ENCODE data around the gene PRKAG2.
"Not testable (repeated sequence)": the region's sequence is repeated elsewhere in the genome, so short reads cannot be mapped to it uniquely, and the experiment has no call there.

PRKAG2 gene

DNA sequence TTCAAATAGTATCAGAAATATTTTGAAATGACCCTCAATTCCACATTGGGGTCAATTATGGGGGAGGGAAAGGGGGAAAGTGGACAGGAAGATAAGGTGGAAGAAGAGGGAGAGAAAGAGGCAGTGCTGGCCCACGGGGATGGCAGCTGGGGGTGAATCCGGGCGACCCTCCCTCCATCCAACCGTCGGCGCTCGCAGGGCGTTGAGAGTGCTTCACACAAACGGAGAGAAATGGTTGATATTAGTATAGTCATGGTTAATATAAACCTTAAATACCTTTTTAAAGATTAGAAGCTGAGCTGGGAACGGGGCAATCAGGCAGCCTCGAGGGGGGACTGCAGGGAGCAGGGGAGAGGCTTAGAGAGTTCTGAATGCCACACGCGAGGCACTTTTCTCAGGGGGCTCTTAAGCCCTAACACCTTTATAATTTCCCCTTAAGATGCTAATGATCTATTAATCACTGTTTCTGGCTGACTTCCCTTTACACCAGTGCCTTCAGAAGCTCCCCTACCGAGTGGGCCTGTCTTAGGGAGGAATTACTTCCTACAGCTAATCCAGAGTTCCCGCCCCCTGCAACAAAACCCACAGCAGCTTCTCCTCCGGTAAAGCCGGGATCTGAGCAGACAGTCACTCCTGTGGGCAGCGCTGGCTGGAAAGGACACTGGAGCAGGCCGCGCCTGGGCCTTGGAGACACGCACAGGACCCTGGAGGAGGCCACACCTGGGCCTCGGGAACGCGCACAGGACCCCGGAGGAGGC is 39.5 kb downstream of the PRKAG2 start:
- FAIRE-seq (no peak), DNase-seq (ENCODE audit: insufficient read length, low spot score) (no peak)

- FAIRE-seq = no peak
- DNase-seq (ENCODE audit: insufficient read length, low spot score) = no peak
Observed at GRCh38 chr7:151836927-151837205, 40.0 kb downstream of the PRKAG2 start.

DNA sequence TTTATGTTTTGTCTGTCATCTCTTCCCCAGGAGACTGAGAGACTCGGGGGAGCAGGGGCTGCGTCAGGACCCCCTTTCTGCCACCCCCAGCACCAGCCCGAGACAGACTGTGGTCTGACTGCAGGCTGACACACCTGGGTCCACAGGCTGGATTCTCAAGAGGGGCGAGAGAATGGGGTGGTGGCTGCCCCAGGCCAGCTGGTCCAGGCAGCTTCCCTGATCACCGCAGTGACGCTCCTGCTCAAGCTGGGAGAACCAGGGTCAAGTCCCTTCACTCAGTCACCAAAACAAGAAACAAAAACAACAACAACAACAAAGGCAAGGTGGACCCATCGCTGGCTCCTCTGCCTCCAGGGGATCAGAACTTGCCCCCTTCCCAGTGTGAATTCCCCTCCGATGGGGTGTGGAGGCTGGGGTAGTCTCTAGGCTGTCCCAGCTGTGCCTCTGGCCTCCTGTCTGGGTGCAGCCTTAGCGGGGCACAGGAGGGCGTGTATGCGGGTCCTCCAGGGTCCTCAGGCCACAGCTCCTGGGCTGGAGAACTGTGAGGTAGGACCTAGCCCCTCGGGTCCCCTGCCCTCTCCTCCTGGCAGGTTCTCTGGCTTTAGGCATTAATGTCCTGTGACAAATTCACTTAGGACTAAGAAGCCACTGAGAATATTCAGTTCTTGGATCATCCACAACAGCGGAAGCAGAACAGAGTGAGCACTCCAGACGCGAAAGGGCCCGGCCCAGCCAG is 40.6 kb downstream of the PRKAG2 start:
- DNase-seq (ENCODE audit: insufficient read length, low spot score) = no peak
- no peak for FAIRE-seq

- no peak for DNase-seq (ENCODE audit: insufficient read length, low spot score)
- FAIRE-seq = no peak
Observed at GRCh38 chr7:151835636-151836035, 41.3 kb downstream of the PRKAG2 start.

- FAIRE-seq = no peak
- DNase-seq (ENCODE audit: insufficient read length, low spot score) = no peak
Observed at GRCh38 chr7:151834271-151835035, 42.5 kb downstream of the PRKAG2 start.

DNA sequence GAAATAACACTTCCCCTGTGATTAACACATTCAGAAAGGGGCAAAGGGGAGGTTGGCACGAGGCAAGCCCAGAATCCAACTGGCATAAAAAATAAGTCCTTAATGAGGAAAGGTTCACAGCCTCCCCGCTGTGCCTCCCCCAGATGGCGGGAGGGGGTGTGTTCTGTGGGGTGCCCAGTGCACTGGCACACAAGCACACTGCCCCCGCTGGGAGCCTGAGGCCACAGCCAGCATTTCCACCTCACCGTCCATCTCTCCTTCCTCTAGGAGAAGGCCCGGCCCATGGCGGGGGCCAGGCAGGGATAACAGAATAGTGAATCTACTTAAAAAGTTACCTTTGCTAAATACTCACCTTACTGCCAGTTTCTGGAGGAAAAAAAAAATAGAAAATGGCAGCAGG is 43.2 kb downstream of the PRKAG2 start:
- FAIRE-seq (no peak), DNase-seq (ENCODE audit: insufficient read length, low spot score) (no peak)

- no peak for FAIRE-seq
- no peak for DNase-seq (ENCODE audit: insufficient read length, low spot score)
Observed at GRCh38 chr7:151833213-151833651, 43.7 kb downstream of the PRKAG2 start.

- no peak for DNase-seq (ENCODE audit: insufficient read length, low spot score)
- no peak for FAIRE-seq
Observed at GRCh38 chr7:151832656-151833055, 44.3 kb downstream of the PRKAG2 start.

GRCh38 chr7:151832138-151832537 is 44.8 kb downstream of the PRKAG2 start:
- DNase-seq (ENCODE audit: insufficient read length, low spot score) = no peak
- no peak for FAIRE-seq

DNA sequence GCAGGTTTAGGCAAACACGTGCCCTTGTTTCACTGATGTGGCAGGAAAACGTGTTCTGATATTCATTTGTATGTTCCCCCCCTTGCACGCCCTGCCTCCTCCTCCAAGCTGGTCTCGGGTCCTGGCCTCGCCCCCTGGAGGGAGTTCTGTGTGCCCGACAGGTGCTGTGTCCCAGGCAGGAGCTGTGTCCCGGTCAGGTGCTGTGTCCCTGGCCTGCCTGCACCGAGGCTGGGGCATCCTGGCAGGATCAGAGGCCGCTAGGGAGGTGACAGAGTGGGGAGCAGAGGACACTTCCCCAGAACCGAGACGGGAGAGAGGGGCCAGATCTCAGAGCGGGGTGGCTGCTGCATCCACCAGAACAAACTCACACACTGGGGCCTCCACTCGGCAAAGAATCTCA is 45.3 kb downstream of the PRKAG2 start:
- no peak for FAIRE-seq

DNA sequence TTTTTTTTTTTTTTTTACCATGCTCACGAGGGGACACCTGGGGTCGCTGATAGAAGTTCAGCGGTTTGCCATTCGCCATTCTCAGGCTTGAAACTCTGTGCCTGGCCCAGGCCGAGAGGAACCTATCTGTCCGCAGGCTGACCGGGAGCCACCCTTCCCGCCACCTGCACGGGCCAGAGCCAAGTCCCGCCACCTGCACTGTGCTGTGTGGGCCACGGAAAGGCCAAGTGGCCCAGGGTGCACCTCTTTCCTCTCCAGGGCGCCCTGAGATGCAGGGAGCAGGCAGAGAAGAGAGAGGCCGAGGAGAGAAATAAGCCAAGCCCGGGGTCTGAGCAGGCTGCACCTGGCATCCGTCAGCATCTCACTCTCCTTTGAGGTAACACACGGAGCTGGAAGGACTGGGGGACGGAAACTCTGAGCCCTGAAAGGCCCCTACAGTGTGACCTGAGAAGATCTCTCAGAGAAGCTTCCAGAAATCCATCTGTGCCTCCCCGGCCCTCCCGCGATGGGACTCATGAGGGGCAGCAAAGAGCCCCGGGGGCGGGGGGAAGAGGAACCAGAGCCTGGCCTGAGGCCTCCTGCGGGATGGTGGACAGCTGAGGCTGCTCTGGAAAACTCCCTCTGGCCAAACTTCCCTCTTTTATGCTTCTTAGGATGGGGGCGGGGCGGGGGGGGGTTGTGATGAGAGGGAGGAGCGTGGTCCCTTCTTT is 46.6 kb downstream of the PRKAG2 start:
- FAIRE-seq (no peak), DNase-seq (ENCODE audit: insufficient read length, low spot score) (no peak)

More for the DNA sequence above, 45.3 kb downstream of the PRKAG2 start:
- DNase-seq (ENCODE audit: insufficient read length, low spot score) = no peak

GRCh38 chr7:151829707-151830106 is 47.2 kb downstream of the PRKAG2 start:
- no peak for DNase-seq (ENCODE audit: insufficient read length, low spot score)
- FAIRE-seq = no peak

GRCh38 chr7:151827620-151828019 is 49.3 kb downstream of the PRKAG2 start:
- no peak for FAIRE-seq

GRCh38 chr7:151826316-151826715 is 50.6 kb downstream of the PRKAG2 start:
- not testable (repeated sequence) for FAIRE-seq

More at GRCh38 chr7:151827620-151828019, 49.3 kb downstream of the PRKAG2 start:
- no peak for DNase-seq (ENCODE audit: insufficient read length, low spot score)

GRCh38 chr7:151825721-151826120 is 51.2 kb downstream of the PRKAG2 start:
- FAIRE-seq (no peak), DNase-seq (ENCODE audit: insufficient read length, low spot score) (no peak)

More at GRCh38 chr7:151826316-151826715, 50.6 kb downstream of the PRKAG2 start:
- DNase-seq (ENCODE audit: insufficient read length, low spot score) = not testable (repeated sequence)

- no peak for FAIRE-seq
- DNase-seq (ENCODE audit: insufficient read length, low spot score) = no peak
Observed at GRCh38 chr7:151824373-151824933, 52.5 kb downstream of the PRKAG2 start.

GRCh38 chr7:151823566-151824372 is 53.1 kb downstream of the PRKAG2 start:
- DNase-seq (ENCODE audit: insufficient read length, low spot score) (no peak), FAIRE-seq (no peak)

DNA sequence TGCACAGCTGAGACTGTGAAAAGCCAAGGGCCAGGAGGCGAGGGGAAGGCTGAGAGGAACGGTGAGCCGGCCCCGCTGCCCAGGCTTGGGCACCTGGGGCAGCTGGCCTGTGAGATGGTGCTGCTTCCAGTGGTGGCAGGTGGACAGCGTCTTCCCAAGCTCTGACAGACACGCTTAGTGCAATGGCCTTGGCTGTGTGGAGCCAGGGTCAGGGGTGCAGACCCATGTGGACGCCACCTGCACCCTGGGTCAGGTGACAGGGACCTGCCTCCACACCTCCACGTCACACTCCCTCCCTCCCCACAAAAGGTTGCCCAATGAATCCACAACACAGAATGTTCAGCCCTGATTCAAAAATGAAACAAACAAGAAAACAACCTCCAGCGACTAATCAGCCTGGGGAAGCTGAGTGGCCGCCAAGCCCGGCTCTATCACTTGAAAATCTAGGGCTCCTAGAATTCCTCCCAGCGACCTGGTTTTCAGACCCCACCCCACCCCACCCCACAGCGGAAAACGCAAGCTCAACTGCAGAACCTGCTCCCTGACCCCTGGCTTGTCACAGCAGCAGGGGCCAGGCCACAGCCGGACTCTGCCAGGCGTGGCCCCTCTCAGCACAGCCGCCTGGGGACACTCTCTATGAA is 54.3 kb downstream of the PRKAG2 start:
- DNase-seq (ENCODE audit: insufficient read length, low spot score) (no peak), FAIRE-seq (no peak)

Data from GM19239 (cell line).